Loucy (cell line): Measurements from ENCODE around the gene LMOD1.

Experiments
- EZH2phosphoT487 ChIP-seq: fragments of 200-600 bp; IDR thresholded peaks from 2 replicates; pipeline ENCODE4 v1.6.1; 2018; ENCODE audit warnings: antibody characterized with exemption, mild to moderate bottlenecking, moderate library complexity, borderline replicate concordance
- TF ChIP-seq, protein P1 (sequence below): fragments of 200-600 bp; sonication (generic); conservative IDR thresholded peaks from 2 replicates; pipeline ENCODE4 v1.5.1; 2014; ENCODE audit warnings: mild to moderate bottlenecking, antibody characterized with exemption, low read length

DNA sequence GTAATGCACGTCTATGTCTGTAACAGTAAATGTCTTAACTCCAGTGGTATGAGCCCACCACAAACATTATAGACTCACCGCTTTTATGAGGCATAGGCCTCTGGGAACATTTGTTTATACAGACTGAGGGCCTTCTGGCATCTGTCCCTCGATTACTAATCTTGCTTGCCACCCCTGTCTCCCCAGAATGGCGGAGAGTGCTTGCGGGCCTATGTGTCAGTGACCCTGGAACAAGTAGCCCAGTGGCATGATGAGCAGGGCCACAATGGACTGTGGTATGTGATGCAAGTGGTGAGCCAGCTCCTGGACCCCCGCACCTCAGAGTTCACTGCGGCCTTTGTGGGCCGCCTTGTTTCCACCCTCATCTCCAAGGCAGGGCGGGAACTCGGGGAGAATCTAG is 76.0 kb downstream of the LMOD1 start:
- TF ChIP-seq, protein P1, sequence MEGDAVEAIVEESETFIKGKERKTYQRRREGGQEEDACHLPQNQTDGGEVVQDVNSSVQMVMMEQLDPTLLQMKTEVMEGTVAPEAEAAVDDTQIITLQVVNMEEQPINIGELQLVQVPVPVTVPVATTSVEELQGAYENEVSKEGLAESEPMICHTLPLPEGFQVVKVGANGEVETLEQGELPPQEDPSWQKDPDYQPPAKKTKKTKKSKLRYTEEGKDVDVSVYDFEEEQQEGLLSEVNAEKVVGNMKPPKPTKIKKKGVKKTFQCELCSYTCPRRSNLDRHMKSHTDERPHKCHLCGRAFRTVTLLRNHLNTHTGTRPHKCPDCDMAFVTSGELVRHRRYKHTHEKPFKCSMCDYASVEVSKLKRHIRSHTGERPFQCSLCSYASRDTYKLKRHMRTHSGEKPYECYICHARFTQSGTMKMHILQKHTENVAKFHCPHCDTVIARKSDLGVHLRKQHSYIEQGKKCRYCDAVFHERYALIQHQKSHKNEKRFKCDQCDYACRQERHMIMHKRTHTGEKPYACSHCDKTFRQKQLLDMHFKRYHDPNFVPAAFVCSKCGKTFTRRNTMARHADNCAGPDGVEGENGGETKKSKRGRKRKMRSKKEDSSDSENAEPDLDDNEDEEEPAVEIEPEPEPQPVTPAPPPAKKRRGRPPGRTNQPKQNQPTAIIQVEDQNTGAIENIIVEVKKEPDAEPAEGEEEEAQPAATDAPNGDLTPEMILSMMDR, result no peak
- TF ChIP-seq EZH2phosphoT487, result no peak
